OCI-LY7 (cell line): ENCODE data around the gene BTBD9. TPM values are rescaled to one million over a fixed set of nuclear protein-coding genes. Genes with fewer than 3 reads are reported as not detected.

Experiments used
- BruUV-seq: library from RNA; stranded (reverse); fragments of 400-500 nt; replicated peaks from 2 replicates; lab custom pipeline; 2021; lab: Mats Ljungman, UMichigan
- CTCF ChIA-PET: fragments of 300-600 bp; sonication (Branson Sonifier 250); formaldehyde crosslinking; loops from one replicate; lab custom pipeline; 2022; ENCODE audit warnings: antibody characterized with exemption; ENCODE audit not compliant: unreplicated experiment; lab: Charles Lee
- POLR2A ChIA-PET: fragments of 300-600 bp; sonication (Branson Sonifier 250); formaldehyde crosslinking; loops from one replicate; lab custom pipeline; 2022; ENCODE audit warnings: antibody characterized with exemption; lab: Charles Lee
- DNase-seq: peaks from one replicate; pipeline ENCODE4 v3.0.0-alpha.2; 2015; ENCODE audit warnings: low spot score
- H2AFZ ChIP-seq: fragments of 200-600 bp; sonication (generic), shearing (Covaris generic); 2 replicates; pipeline ENCODE4 v1.6.1; 2014; ENCODE audit warnings: mild to moderate bottlenecking, antibody characterized with exemption, low read length, moderate library complexity
- H3K27ac ChIP-seq: fragments of 200-600 bp; sonication (generic); 2 replicates; pipeline ENCODE4 v1.5.1; 2014; ENCODE audit warnings: mixed run types, low read depth, mild to moderate bottlenecking, moderate library complexity, low read length, inconsistent platforms; ENCODE audit not compliant: poor library complexity, severe bottlenecking
- H3K36me3 ChIP-seq: fragments of 200-600 bp; sonication (generic); 2 replicates; pipeline ENCODE4 v1.6.1; 2014; ENCODE audit warnings: mild to moderate bottlenecking, antibody characterized with exemption, low read length, moderate library complexity, mixed read lengths; ENCODE audit not compliant: insufficient read depth
- H3K4me1 ChIP-seq: fragments of 200-600 bp; sonication (generic); 2 replicates; pipeline ENCODE4 v1.5.1; 2014; ENCODE audit warnings: mild to moderate bottlenecking, low read length; ENCODE audit not compliant: insufficient read depth, poor library complexity, severe bottlenecking
- H3K4me2 ChIP-seq: fragments of 200-600 bp; sonication (generic); 2 replicates; pipeline ENCODE4 v1.6.1; 2014; ENCODE audit warnings: mild to moderate bottlenecking, low read length
- H3K4me3 ChIP-seq: fragments of 200-600 bp; sonication (generic); 2 replicates; pipeline ENCODE4 v1.5.1; 2014; ENCODE audit warnings: mild to moderate bottlenecking, low read depth, low read length; ENCODE audit not compliant: poor library complexity, severe bottlenecking
- H3K79me2 ChIP-seq: fragments of 200-600 bp; sonication (generic); 2 replicates; pipeline ENCODE4 v1.6.1; 2016; ENCODE audit warnings: low read depth, mild to moderate bottlenecking, low read length, moderate library complexity, mixed read lengths; ENCODE audit not compliant: insufficient read depth
- H3K9me2 ChIP-seq: fragments of 200-600 bp; sonication (generic); 2 replicates; pipeline ENCODE4 v1.6.1; 2016; ENCODE audit warnings: mild to moderate bottlenecking, low read length, mixed read lengths; ENCODE audit not compliant: insufficient read depth
- H3K9me3 ChIP-seq: fragments of 200-600 bp; sonication (generic); 2 replicates; pipeline ENCODE4 v1.6.1; 2014; ENCODE audit warnings: mild to moderate bottlenecking, mixed run types, low read length, mixed read lengths
- H4K20me1 ChIP-seq: fragments of 200-600 bp; sonication (generic); 2 replicates; pipeline ENCODE4 v1.6.1; 2014; ENCODE audit warnings: mild to moderate bottlenecking, antibody characterized with exemption, low read length, moderate library complexity, mixed read lengths; ENCODE audit not compliant: insufficient read depth
- EZH2phosphoT487 ChIP-seq: fragments of 200-600 bp; sonication (generic); IDR thresholded peaks from 2 replicates; pipeline ENCODE4 v1.6.1; 2018; ENCODE audit warnings: low read depth, borderline replicate concordance, mild to moderate bottlenecking, mixed run types, antibody characterized with exemption, low read length, moderate library complexity, mixed read lengths
- intact Hi-C: fragments of 100-400 bp; cut with micrococcal nuclease; formaldehyde crosslinking; loops from one replicate; pipeline ENCODE4 v1.10.0; 2022; ENCODE audit not compliant: unreplicated experiment
- total RNA-seq, 2 experiments: library from RNA; depleted of rRNA in 1 of 2; stranded (reverse); fragments of >200 nt in 1 of 2; shearing (Covaris generic) in 1 of 2; gene quantifications; 2 replicates each; pipeline ENCODE4 v1.2.3, GENCODE V29; 2014 to 2022
- TF ChIP-seq, protein P1 (sequence below): fragments of 200-600 bp; sonication (generic); conservative IDR thresholded peaks from 2 replicates; pipeline ENCODE4 v1.5.1; 2014; ENCODE audit warnings: mild to moderate bottlenecking, antibody characterized with exemption, low read length, moderate library complexity, mixed read lengths

Gene BTBD9
- total RNA-seq, 2 experiments from 2014 or later = 5.9 to 7.3 TPM

- intact Hi-C loops = no loop called here
- Histone ChIP-seq H3K36me3 (no peaks in the 10 kb centered on the region), H2AFZ (no peak overlapping the region), H3K4me2 (no peak overlapping the region), H4K20me1 (no peaks in the 10 kb centered on the region), H3K9me3 (no peaks in the 10 kb centered on the region), H3K9me2 (no peaks in the 10 kb centered on the region), H3K27ac (no peak overlapping the region), H3K4me3 (no peak overlapping the region), H3K4me1 (no peaks in the 10 kb centered on the region), H3K79me2 (no peaks in the 10 kb centered on the region)
- BruUV-seq = no TSS peak
- POLR2A ChIA-PET = no interaction called here
- DNase-seq = no peak
- CTCF ChIA-PET = no interaction called here
- TF ChIP-seq, protein P1, sequence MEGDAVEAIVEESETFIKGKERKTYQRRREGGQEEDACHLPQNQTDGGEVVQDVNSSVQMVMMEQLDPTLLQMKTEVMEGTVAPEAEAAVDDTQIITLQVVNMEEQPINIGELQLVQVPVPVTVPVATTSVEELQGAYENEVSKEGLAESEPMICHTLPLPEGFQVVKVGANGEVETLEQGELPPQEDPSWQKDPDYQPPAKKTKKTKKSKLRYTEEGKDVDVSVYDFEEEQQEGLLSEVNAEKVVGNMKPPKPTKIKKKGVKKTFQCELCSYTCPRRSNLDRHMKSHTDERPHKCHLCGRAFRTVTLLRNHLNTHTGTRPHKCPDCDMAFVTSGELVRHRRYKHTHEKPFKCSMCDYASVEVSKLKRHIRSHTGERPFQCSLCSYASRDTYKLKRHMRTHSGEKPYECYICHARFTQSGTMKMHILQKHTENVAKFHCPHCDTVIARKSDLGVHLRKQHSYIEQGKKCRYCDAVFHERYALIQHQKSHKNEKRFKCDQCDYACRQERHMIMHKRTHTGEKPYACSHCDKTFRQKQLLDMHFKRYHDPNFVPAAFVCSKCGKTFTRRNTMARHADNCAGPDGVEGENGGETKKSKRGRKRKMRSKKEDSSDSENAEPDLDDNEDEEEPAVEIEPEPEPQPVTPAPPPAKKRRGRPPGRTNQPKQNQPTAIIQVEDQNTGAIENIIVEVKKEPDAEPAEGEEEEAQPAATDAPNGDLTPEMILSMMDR = no peak
- TF ChIP-seq EZH2phosphoT487 = no peak
Observed at GRCh38 chr6:38438097-38438496, 201.6 kb downstream of the BTBD9 start.

DNA sequence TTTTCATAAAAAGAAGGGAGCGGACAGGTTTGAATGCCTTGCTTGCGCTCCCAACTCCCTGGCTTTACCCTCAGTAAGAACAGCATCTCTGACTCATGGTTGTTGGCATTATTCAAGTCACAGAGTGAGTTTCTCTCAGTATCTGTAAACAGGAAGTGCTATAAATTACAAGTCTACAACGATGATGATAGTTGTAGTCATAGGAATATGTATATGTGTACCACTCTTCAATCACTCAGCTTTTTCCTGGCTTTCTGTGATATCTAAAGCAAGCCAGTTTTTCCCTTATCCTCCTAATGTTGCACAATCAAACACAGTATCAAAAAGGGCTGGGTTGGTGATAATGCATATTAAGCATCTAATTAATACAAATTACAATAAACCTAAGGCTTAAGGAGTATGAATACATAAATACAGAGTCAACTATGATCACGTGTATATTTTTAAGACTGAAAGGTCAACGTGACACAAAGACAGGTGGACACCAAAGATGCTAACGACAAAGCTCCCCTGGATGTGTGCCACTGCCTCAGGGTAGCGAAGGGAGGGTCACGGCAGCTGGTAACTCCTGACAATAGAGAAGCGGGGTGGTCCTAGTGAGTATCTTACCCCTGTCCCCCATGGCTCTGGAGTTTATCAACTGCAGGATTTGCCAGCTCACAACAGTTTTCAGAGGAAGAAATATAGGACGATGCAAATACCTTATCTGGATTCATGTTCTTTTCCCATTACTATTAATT lies 202.8 kb downstream of the BTBD9 start:
- H3K9me3 ChIP-seq = no peaks in the 10 kb centered on the region
- no peaks in the 10 kb centered on the region for H3K79me2 ChIP-seq
- intact Hi-C loops = no loop called here
- POLR2A ChIA-PET = no interaction called here
- H3K27ac ChIP-seq = no peak overlapping the region
- no peak overlapping the region for H3K4me2 ChIP-seq
- H2AFZ ChIP-seq = no peak overlapping the region
- H3K36me3 ChIP-seq = no peaks in the 10 kb centered on the region
- no peaks in the 10 kb centered on the region for H3K9me2 ChIP-seq
- CTCF ChIA-PET = no interaction called here
- H3K4me3 ChIP-seq = no peak overlapping the region
- TF ChIP-seq EZH2phosphoT487 = no peak
- TF ChIP-seq, protein P1 = no peak
- H3K4me1 ChIP-seq = no peaks in the 10 kb centered on the region
- no peak for DNase-seq
- no TSS peak for BruUV-seq
- H4K20me1 ChIP-seq = no peaks in the 10 kb centered on the region

DNA sequence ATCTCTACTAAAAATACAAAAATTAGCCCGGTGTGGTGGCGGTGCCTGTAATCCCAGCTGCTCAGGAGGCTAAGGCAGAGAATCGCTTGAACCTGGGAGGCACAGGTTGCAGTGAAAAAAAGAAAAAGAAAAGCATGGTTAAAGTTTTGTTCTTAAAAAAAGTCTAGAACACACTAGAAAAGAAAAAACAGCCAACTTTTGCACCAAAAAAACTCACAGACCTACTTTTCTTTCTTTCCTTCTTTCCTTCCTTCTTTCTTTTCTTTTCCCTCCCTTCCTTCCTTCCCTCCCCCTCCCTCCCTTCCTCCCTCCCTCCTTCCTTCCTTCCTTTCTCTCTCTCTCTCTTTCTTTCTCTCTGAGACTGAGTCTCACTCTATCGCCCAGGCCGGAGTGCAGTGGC lies 204.4 kb downstream of the BTBD9 start:
- TF ChIP-seq, protein P1 = no peak
- TF ChIP-seq EZH2phosphoT487 = no peak
- Histone ChIP-seq H3K79me2 (no peaks in the 10 kb centered on the region), H3K9me2 (no peaks in the 10 kb centered on the region), H3K27ac (no peak overlapping the region), H3K4me1 (no peaks in the 10 kb centered on the region), H3K9me3 (no peaks in the 10 kb centered on the region), H3K4me2 (no peak overlapping the region), H4K20me1 (no peaks in the 10 kb centered on the region), H3K36me3 (no peaks in the 10 kb centered on the region), H2AFZ (no peak overlapping the region), H3K4me3 (no peak overlapping the region)
- intact Hi-C loops = no loop called here
- BruUV-seq = no TSS peak
- POLR2A ChIA-PET = no interaction called here
- CTCF ChIA-PET = no interaction called here
- no peak for DNase-seq
